Liver (tissue), 9 donors: ENCODE results near the gene SAMD9. TPM values are rescaled to one million over a fixed set of nuclear protein-coding genes. Genes with fewer than 3 reads are reported as not detected.

Source experiments
- DNase-seq: peaks from one replicate; pipeline ENCODE4 v3.0.0-alpha.2; 2017; ENCODE audit warnings: low spot score
- H3K27ac ChIP-seq, 2 donors: one replicate each; pipeline ENCODE4 v1.7.0; 2013; ENCODE audit warnings: inconsistent platforms in 2 of 2, low read length in 2 of 2, control low read depth in 1 of 2, low read depth in 1 of 2, mild to moderate bottlenecking in 1 of 2
- H3K27me3 ChIP-seq, 4 donors: one replicate each; pipeline versions ENCODE4 v1.6.1 to v1.7.0; 2013; ENCODE audit warnings: low read length in 3 of 4, inconsistent platforms in 1 of 4, mild to moderate bottlenecking in 1 of 4, moderate library complexity in 1 of 4; ENCODE audit not compliant: control insufficient read depth in 4 of 4, insufficient read depth in 4 of 4
- H3K36me3 ChIP-seq, 4 donors: one replicate each; pipeline versions ENCODE4 v1.6.1 to v1.7.0; 2013; ENCODE audit warnings: low read length in 3 of 4, mild to moderate bottlenecking in 3 of 4, low read depth in 1 of 4, moderate library complexity in 1 of 4; ENCODE audit not compliant: control insufficient read depth in 4 of 4, insufficient read depth in 3 of 4
- H3K4me1 ChIP-seq, 4 donors: one replicate each; pipeline versions ENCODE4 v1.6.1 to v1.7.0; 2013; ENCODE audit warnings: low read length in 3 of 4, mild to moderate bottlenecking in 3 of 4, moderate library complexity in 1 of 4; ENCODE audit not compliant: control insufficient read depth in 4 of 4, insufficient read depth in 4 of 4
- H3K4me3 ChIP-seq, 3 donors: one replicate each; pipeline versions ENCODE4 v1.6.1 to v1.7.0; 2013; ENCODE audit warnings: low read length in 3 of 3, control low read depth in 1 of 3, low read depth in 1 of 3, mild to moderate bottlenecking in 1 of 3
- H3K9ac ChIP-seq, 2 donors: one replicate each; pipeline ENCODE4 v1.7.0; 2013; ENCODE audit warnings: low read length in 2 of 2, mild to moderate bottlenecking in 2 of 2, moderate library complexity in 2 of 2, control low read depth in 1 of 2, low read depth in 1 of 2
- H3K9me3 ChIP-seq, 4 donors: one replicate each; pipeline versions ENCODE4 v1.6.1 to v1.7.0; 2013; ENCODE audit warnings: low read length in 3 of 4; ENCODE audit not compliant: control insufficient read depth in 4 of 4
- ATF3 ChIP-seq: IDR thresholded peaks from 2 replicates; pipeline ENCODE4 v1.6.1; 2016; ENCODE audit warnings: antibody characterized with exemption
- CTCF ChIP-seq: fragments of 150-350 bp; IDR thresholded peaks from 2 replicates; pipeline ENCODE4 v1.5.1; 2017; ENCODE audit warnings: improper control_type of control experiment, low read depth, low read length; ENCODE audit not compliant: missing input control
- EGR1 ChIP-seq, 2 donors: IDR thresholded peaks; 2 replicates each; pipeline ENCODE4 v1.6.1; 2016 to 2018; ENCODE audit warnings: antibody characterized with exemption in 2 of 2, low read depth in 2 of 2
- FOXA1 ChIP-seq: IDR thresholded peaks from 2 replicates; pipeline ENCODE4 v1.6.1; 2016; ENCODE audit warnings: antibody characterized with exemption
- FOXA2 ChIP-seq: IDR thresholded peaks from 2 replicates; pipeline ENCODE4 v1.6.1; 2016; ENCODE audit warnings: antibody characterized with exemption
- GABPA ChIP-seq, 2 donors: IDR thresholded peaks in 1 of 2; conservative IDR thresholded peaks in 1 of 2; 2 replicates each; pipeline ENCODE4 v1.6.1; 2016; ENCODE audit warnings: antibody characterized with exemption in 2 of 2, mild to moderate bottlenecking in 1 of 2, moderate library complexity in 1 of 2
- HNF4A ChIP-seq, 2 donors: conservative IDR thresholded peaks; 2 replicates each; pipeline ENCODE4 v1.6.1; 2016; ENCODE audit warnings: antibody characterized with exemption in 2 of 2, mild to moderate bottlenecking in 2 of 2
- HNF4G ChIP-seq: IDR thresholded peaks from 2 replicates; pipeline ENCODE4 v1.6.1; 2016; ENCODE audit warnings: antibody characterized with exemption
- JUND ChIP-seq, 2 donors: IDR thresholded peaks; 2 replicates each; pipeline ENCODE4 v1.6.1; 2016; ENCODE audit warnings: antibody characterized with exemption in 2 of 2
- MAX ChIP-seq: IDR thresholded peaks from 2 replicates; pipeline ENCODE4 v1.6.1; 2016; ENCODE audit warnings: antibody characterized with exemption
- NR2F2 ChIP-seq: IDR thresholded peaks from 2 replicates; pipeline ENCODE4 v1.6.1; 2016; ENCODE audit warnings: antibody characterized with exemption
- RAD21 ChIP-seq, 2 donors: IDR thresholded peaks; 2 replicates each; pipeline ENCODE4 v1.6.1; 2016; ENCODE audit warnings: antibody characterized with exemption in 2 of 2, mild to moderate bottlenecking in 2 of 2
- REST ChIP-seq: IDR thresholded peaks from 2 replicates; pipeline ENCODE4 v1.6.1; 2016; ENCODE audit warnings: antibody characterized with exemption, mild to moderate bottlenecking
- RXRA ChIP-seq, 2 donors: IDR thresholded peaks; 2 replicates each; pipeline ENCODE4 v1.6.1; 2017 to 2018; ENCODE audit warnings: antibody characterized with exemption in 2 of 2, mild to moderate bottlenecking in 1 of 2
- SP1 ChIP-seq: IDR thresholded peaks from 2 replicates; pipeline ENCODE4 v1.6.1; 2018; ENCODE audit warnings: antibody characterized with exemption, mild to moderate bottlenecking
- TAF1 ChIP-seq: conservative IDR thresholded peaks from 2 replicates; pipeline ENCODE4 v1.6.1; 2016; ENCODE audit warnings: antibody characterized with exemption, mild to moderate bottlenecking
- YY1 ChIP-seq: IDR thresholded peaks from 2 replicates; pipeline ENCODE4 v1.6.1; 2016; ENCODE audit warnings: antibody characterized with exemption, mild to moderate bottlenecking
- ZBTB33 ChIP-seq: IDR thresholded peaks from 2 replicates; pipeline ENCODE4 v1.6.1; 2016; ENCODE audit warnings: antibody characterized with exemption
- WGBS: extraction: QIAGEN DNeasy Blood & Tissue Kit; methylation state at CpG from one replicate; pipeline ENCODE4 v1.1.7; 2013; 5-methylcytosine and 5-hydroxymethylcytosine counted together
- polyA plus RNA-seq, 2 donors: library from polyadenylated mRNA; stranded (reverse) in 1 of 2; unstranded in 1 of 2; fragments of 200-250 nt in 1 of 2; fragments of >200 nt in 1 of 2; fragmentation: Nextera tagmentation in 1 of 2; extraction: Ambion mirVana in 1 of 2; gene quantifications; one replicate each; pipeline versions ENCODE4 v1.2.1 to v1.2.3, GENCODE V29; 2013 to 2015
- total RNA-seq, 2 donors: library from RNA; depleted of rRNA; stranded (reverse); fragments of >200 nt; gene quantifications; one replicate each; pipeline ENCODE4 v1.2.3, GENCODE V29; 2014
- donor health status: healthy.
- donor health status: healthy.
- donor health status: healthy.
- donor health status: healthy.
- donor health status: healthy.

SAMD9 gene
- total and polyA plus RNA-seq, 4 donors, result 1.2 to 10.9 (median 2.3) TPM

- no peak for TF ChIP-seq JUND (IDR thresholded peaks at IDR 0.05)
- TF ChIP-seq TAF1, result no peak
- TF ChIP-seq MAX, result no peak
- no peak for TF ChIP-seq HNF4A (conservative IDR thresholded peaks at IDR 0.05)
- TF ChIP-seq ATF3, result no peak
- no peak for TF ChIP-seq EGR1 (IDR thresholded peaks at IDR 0.05; ENCODE audit: low read depth in 2 of 2)
- TF ChIP-seq HNF4G, result no peak
- TF ChIP-seq FOXA1, result no peak
- no peak for TF ChIP-seq RXRA (IDR thresholded peaks at IDR 0.05)
- no peak for TF ChIP-seq SP1
- TF ChIP-seq ZBTB33, result no peak
- no peak for TF ChIP-seq NR2F2
- TF ChIP-seq CTCF, result no peak
- TF ChIP-seq FOXA2, result no peak
- TF ChIP-seq YY1, result no peak
- TF ChIP-seq RAD21 (IDR thresholded peaks at IDR 0.05), result no peak
- Histone ChIP-seq H3K9ac (peak overlapping the region in 1 of 2 donors; percentile 13), H3K9me3 (no peaks in the 10 kb centered on the region), H3K4me3 (peak overlapping the region in 2 of 3 donors; percentile 36 to 57), H3K27me3 (no peaks in the 10 kb centered on the region), H3K27ac (no peak overlapping the region), H3K4me1 (peaks cover 0 to 2% (median 0%) of the 10 kb centered on the region in 4 donors), H3K36me3 (peaks cover 0 to 17% (median 10%) of the 10 kb centered on the region in 4 donors)
- 66% methylated on average over 5 of the region's 5 CpGs for WGBS
- no peak for DNase-seq
These were observed 28.8 kb upstream of the SAMD9 start for GRCh38 chr7:93146472-93147141.

GRCh38 chr7:93146036-93146435 lies 28.3 kb upstream of the SAMD9 start:
- no peak overlapping the region for H3K4me3 ChIP-seq
- WGBS, result 57% methylated on average over 1 of the region's 1 CpG

More at GRCh38 chr7:93146036-93146435, 28.3 kb upstream of the SAMD9 start:
- H3K27ac ChIP-seq, result no peak overlapping the region
- no peaks in the 10 kb centered on the region for H3K9me3 ChIP-seq
- H3K36me3 ChIP-seq, result peaks cover 0 to 22% (median 10%) of the 10 kb centered on the region in 4 donors
- DNase-seq, result no peak
- no peak overlapping the region for H3K9ac ChIP-seq
- H3K4me1 ChIP-seq, result peaks cover 0 to 2% (median 0%) of the 10 kb centered on the region in 4 donors
- TF ChIP-seq FOXA1 (no peak), FOXA2 (no peak), GABPA (IDR thresholded peaks at IDR 0.05 in 1 of 2, conservative IDR thresholded peaks at IDR 0.05 in 1 of 2) (no peak), TAF1 (no peak), RAD21 (IDR thresholded peaks at IDR 0.05) (no peak), YY1 (no peak), ATF3 (no peak), CTCF (no peak), HNF4A (conservative IDR thresholded peaks at IDR 0.05) (no peak), RXRA (IDR thresholded peaks at IDR 0.05) (no peak), SP1 (no peak), ZBTB33 (no peak), JUND (IDR thresholded peaks at IDR 0.05) (no peak), HNF4G (no peak), REST (no peak)
- no peaks in the 10 kb centered on the region for H3K27me3 ChIP-seq
